A673 (cell line): ENCODE results near the gene NFU1.

Experiments used
- EZH2 ChIP-seq: fragments of 200-600 bp; sonication (generic); IDR thresholded peaks from 2 replicates; pipeline ENCODE4 v1.6.1; 2017; ENCODE audit warnings: borderline replicate concordance, low read depth, mild to moderate bottlenecking, mixed read lengths, antibody characterized with exemption, low read length; ENCODE audit not compliant: poor library complexity, severe bottlenecking
- TF ChIP-seq, protein P1 (sequence below): fragments of 300-800, 200-600 bp; sonication (generic); conservative IDR thresholded peaks from 2 replicates; pipeline ENCODE4 v1.5.1; 2017; ENCODE audit warnings: low read depth, mild to moderate bottlenecking, antibody characterized with exemption, low read length, moderate library complexity, mixed read lengths

- TF ChIP-seq, protein P1, sequence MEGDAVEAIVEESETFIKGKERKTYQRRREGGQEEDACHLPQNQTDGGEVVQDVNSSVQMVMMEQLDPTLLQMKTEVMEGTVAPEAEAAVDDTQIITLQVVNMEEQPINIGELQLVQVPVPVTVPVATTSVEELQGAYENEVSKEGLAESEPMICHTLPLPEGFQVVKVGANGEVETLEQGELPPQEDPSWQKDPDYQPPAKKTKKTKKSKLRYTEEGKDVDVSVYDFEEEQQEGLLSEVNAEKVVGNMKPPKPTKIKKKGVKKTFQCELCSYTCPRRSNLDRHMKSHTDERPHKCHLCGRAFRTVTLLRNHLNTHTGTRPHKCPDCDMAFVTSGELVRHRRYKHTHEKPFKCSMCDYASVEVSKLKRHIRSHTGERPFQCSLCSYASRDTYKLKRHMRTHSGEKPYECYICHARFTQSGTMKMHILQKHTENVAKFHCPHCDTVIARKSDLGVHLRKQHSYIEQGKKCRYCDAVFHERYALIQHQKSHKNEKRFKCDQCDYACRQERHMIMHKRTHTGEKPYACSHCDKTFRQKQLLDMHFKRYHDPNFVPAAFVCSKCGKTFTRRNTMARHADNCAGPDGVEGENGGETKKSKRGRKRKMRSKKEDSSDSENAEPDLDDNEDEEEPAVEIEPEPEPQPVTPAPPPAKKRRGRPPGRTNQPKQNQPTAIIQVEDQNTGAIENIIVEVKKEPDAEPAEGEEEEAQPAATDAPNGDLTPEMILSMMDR, result peak; percentile 78
- TF ChIP-seq EZH2, result no peak
These were observed 61.5 kb downstream of the NFU1 start for GRCh38 chr2:69375494-69376353.
